NT2/D1 (cell line): ENCODE data around the gene TOMM7.
"Not testable (repeated sequence)": the region's sequence is repeated elsewhere in the genome, so short reads cannot be mapped to it uniquely, and the experiment has no call there.

Experiments used
- DNase-seq: peaks from one replicate; pipeline ENCODE4 v3.0.0-alpha.2; 2011; ENCODE audit warnings: low read depth, low spot score
- H3K27me3 ChIP-seq: 2 replicates; pipeline ENCODE4 v1.6.0; 2011; ENCODE audit warnings: mild to moderate bottlenecking; ENCODE audit not compliant: insufficient read length, insufficient read depth
- H3K36me3 ChIP-seq: 2 replicates; pipeline ENCODE4 v1.6.1; 2011; ENCODE audit warnings: mild to moderate bottlenecking, low read length, mixed read lengths; ENCODE audit not compliant: insufficient read depth, insufficient read length
- H3K4me1 ChIP-seq: 2 replicates; pipeline ENCODE4 v1.5.1; 2011; ENCODE audit not compliant: insufficient read depth, insufficient read length
- H3K4me3 ChIP-seq: 2 replicates; pipeline ENCODE4 v1.5.1; 2011; ENCODE audit warnings: low read depth; ENCODE audit not compliant: insufficient read length
- H3K9ac ChIP-seq: 2 replicates; pipeline ENCODE4 v1.6.0; 2011; ENCODE audit warnings: low read depth; ENCODE audit not compliant: insufficient read length
- H3K9me3 ChIP-seq: 2 replicates; pipeline ENCODE4 v1.5.1; 2011; ENCODE audit warnings: mild to moderate bottlenecking, low read length; ENCODE audit not compliant: insufficient read depth
- SUZ12 ChIP-seq: IDR thresholded peaks from 2 replicates; pipeline ENCODE4 v1.6.1; 2011; ENCODE audit not compliant: insufficient read length, insufficient read depth; ENCODE audit errors: extremely low read depth
- YY1 ChIP-seq: IDR thresholded peaks from 2 replicates; pipeline ENCODE4 v1.6.1; 2011; ENCODE audit not compliant: insufficient read length, insufficient read depth
- ZNF274 ChIP-seq: IDR thresholded peaks from 2 replicates; pipeline ENCODE4 v1.6.1; 2011; ENCODE audit warnings: mild to moderate bottlenecking, low read depth, low read length

The TOMM7 gene

DNA sequence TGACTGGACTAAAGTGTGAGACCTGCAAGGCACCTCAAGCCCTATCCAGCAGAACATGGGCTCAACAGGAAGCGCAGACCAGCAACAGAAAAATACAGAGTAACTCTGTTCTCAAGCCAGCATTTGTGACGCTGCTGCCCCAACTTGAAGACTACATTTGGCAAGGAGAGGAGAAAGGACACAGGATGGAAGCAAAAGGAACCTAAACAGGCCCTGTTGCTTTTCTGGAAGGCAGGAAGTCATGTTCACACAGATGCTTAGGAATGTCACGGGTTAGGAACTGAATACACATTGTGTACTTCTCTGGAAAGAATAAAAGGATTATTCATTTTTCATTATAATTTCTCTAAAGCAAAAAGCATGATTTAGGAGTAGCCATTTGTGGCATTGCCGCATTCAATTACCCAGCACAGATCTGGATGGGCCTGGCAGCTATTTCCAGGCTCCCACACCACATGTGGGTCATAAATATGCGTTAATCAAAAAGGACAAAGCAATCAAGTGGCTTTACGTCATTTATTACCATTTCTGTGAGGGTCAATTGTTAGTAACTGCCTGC is 19.8 kb upstream of the TOMM7 start:
- Histone ChIP-seq H3K27me3 (no peaks in the 10 kb centered on the region), H3K36me3 (no peaks in the 10 kb centered on the region), H3K9ac (no peak overlapping the region), H3K9me3 (peaks cover 4% of the 10 kb centered on the region; the same call in 1 of the 2 replicates), H3K4me3 (no peak overlapping the region), H3K4me1 (no peaks in the 10 kb centered on the region)
- no peak for TF ChIP-seq SUZ12
- no peak for TF ChIP-seq ZNF274
- no peak for TF ChIP-seq YY1
- DNase-seq, result no peak

DNA sequence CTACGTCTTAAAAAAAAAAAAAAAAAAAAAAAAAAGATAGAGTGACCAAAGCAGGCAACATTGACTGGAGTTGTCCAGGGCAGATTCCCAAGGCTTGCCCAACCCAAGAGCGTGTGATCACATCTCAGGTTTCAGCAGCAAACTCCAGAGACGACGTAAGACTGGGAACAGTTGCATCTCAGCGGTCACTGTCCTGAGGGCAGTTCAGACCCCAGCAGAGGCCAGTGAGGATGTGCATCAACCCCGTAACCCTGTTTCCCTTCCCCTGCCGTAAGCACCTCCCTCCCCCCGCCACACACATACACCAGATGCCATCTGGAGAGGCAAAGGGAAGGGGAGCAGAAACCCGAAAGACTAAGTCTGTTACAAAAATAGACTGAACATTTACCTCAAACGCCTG is 19.3 kb upstream of the TOMM7 start:
- TF ChIP-seq ZNF274 (no peak), YY1 (no peak), SUZ12 (no peak)
- Histone ChIP-seq H3K4me3 (no peak overlapping the region), H3K36me3 (no peaks in the 10 kb centered on the region), H3K9ac (no peak overlapping the region), H3K9me3 (peaks cover 4% of the 10 kb centered on the region; the same call in 1 of the 2 replicates), H3K4me1 (no peaks in the 10 kb centered on the region), H3K27me3 (no peaks in the 10 kb centered on the region)
- no peak for DNase-seq

GRCh38 chr7:22837308-22837707 is 14.7 kb upstream of the TOMM7 start:
- Histone ChIP-seq H3K9me3 (no peaks in the 10 kb centered on the region), H3K4me1 (no peaks in the 10 kb centered on the region), H3K36me3 (no peaks in the 10 kb centered on the region), H3K9ac (no peak overlapping the region), H3K4me3 (no peak overlapping the region), H3K27me3 (no peaks in the 10 kb centered on the region)
- no peak for DNase-seq
- TF ChIP-seq ZNF274, result no peak
- no peak for TF ChIP-seq YY1
- no peak for TF ChIP-seq SUZ12

GRCh38 chr7:22836506-22836905 is 13.9 kb upstream of the TOMM7 start:
- not testable (repeated sequence) for H3K4me1 ChIP-seq, H3K4me3 ChIP-seq, DNase-seq, H3K27me3 ChIP-seq, H3K36me3 ChIP-seq, H3K9ac ChIP-seq, H3K9me3 ChIP-seq

DNA sequence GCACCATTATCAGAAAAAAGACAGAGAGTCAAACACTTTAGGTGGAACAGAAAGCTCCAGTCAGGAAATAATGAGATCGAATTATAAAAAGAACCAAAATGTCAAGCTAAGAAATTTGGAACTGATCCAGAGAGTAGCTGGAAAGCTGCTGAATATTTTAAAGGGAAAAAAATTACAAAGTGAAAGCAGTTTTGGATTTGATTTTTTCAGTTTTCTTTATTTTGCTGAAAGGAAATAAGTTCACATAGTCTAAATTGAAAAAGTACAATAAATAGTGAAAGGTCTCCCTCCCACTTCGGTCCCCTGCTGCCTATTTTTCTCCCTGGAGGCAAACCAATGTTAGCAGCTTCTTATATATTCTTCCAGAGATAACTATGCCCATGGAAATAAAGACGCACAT is 11.3 kb upstream of the TOMM7 start:
- Histone ChIP-seq H3K9ac (no peak overlapping the region), H3K4me3 (no peak overlapping the region), H3K36me3 (no peaks in the 10 kb centered on the region), H3K9me3 (no peaks in the 10 kb centered on the region), H3K4me1 (no peaks in the 10 kb centered on the region), H3K27me3 (no peaks in the 10 kb centered on the region)
- TF ChIP-seq ZNF274 (no peak), SUZ12 (no peak), YY1 (no peak)
- DNase-seq, result no peak

DNA sequence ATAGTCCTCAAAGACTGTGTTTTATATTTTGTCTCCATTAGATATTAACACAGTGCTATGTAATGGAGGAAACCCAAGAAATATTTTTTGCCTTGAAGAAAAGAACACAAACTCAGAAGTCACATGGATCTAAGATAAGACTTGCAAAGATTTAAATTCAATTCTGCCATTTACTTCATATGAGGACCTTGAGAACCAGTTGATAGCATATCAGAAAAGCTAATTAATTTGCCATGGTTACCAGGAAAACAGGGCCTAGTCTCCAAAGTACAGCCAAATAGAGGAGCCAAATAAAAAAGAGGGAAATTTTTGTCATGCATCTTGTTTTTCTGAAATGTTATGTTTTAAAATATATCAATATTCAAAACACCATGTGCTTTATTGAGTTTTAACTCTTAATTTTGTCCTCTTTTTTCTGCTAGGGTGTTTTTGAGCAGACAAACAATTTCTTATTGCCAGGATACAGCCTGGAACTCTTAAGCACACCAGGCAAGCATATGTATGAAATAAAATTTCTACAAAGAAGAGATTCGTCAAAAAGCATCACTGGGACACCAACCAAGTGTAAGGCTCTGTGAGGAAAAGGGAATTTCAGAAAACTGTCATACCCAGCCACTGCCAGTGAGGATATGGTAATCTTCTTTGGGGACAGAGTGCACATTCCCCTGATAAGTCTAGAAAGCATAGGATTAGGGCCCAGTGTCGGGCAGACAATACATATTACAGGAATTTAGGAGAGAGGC is 10.6 kb upstream of the TOMM7 start:
- H3K36me3 ChIP-seq, result no peaks in the 10 kb centered on the region
- no peaks in the 10 kb centered on the region for H3K9me3 ChIP-seq
- H3K4me1 ChIP-seq, result no peaks in the 10 kb centered on the region
- TF ChIP-seq YY1 (no peak), ZNF274 (no peak), SUZ12 (no peak)
- H3K9ac ChIP-seq, result no peak overlapping the region
- DNase-seq, result no peak
- no peaks in the 10 kb centered on the region for H3K27me3 ChIP-seq
- no peak overlapping the region for H3K4me3 ChIP-seq

- TF ChIP-seq SUZ12 (no peak), ZNF274 (no peak), YY1 (no peak)
- no peaks in the 10 kb centered on the region for H3K27me3 ChIP-seq
- no peaks in the 10 kb centered on the region for H3K9me3 ChIP-seq
- no peak overlapping the region for H3K4me3 ChIP-seq
- DNase-seq, result no peak
- no peaks in the 10 kb centered on the region for H3K4me1 ChIP-seq
- H3K36me3 ChIP-seq, result no peaks in the 10 kb centered on the region
- no peak overlapping the region for H3K9ac ChIP-seq
Observed at GRCh38 chr7:22832401-22832800, 9.8 kb upstream of the TOMM7 start.
